Measurements from ENCODE around the gene TMEM215.

Gene TMEM215

GRCh38 chr9:32801530-32801929, 18.2 kb downstream of the TMEM215 start:
- no peak for DNase-seq
- H3K4me1 Mint-ChIP-seq, result no peaks in the 10 kb centered on the region
- H3K27ac Mint-ChIP-seq, result no peak overlapping the region
- no peak for ATAC-seq (replicated peaks)
- H3K4me3 Mint-ChIP-seq, result no peak overlapping the region
- peaks cover 4 to 10% of the 10 kb centered on the region in 2 donors for H3K27me3 Mint-ChIP-seq
- H3K9me3 Mint-ChIP-seq, result peaks cover 9 to 12% of the 10 kb centered on the region in 2 donors
- peaks cover 0 to 4% of the 10 kb centered on the region in 2 donors for H3K36me3 Mint-ChIP-seq

- no peaks in the 10 kb centered on the region for H3K36me3 Mint-ChIP-seq
- no peak for ATAC-seq (replicated peaks)
- no peak overlapping the region for H3K4me3 Mint-ChIP-seq
- H3K4me1 Mint-ChIP-seq, result no peaks in the 10 kb centered on the region
- no peak overlapping the region for H3K27ac Mint-ChIP-seq
- H3K27me3 Mint-ChIP-seq, result peaks cover 0 to 1% of the 10 kb centered on the region in 2 donors
- peaks cover 12 to 16% of the 10 kb centered on the region in 2 donors for H3K9me3 Mint-ChIP-seq
- DNase-seq, result no peak
These were observed 23.9 kb downstream of the TMEM215 start for GRCh38 chr9:32807217-32807616.

GRCh38 chr9:32811246-32811645, 27.9 kb downstream of the TMEM215 start:
- H3K36me3 Mint-ChIP-seq, result no peaks in the 10 kb centered on the region
- ATAC-seq (replicated peaks), result no peak
- peaks cover 12 to 14% of the 10 kb centered on the region in 2 donors for H3K9me3 Mint-ChIP-seq
- peaks cover 5 to 6% of the 10 kb centered on the region in 2 donors for H3K27me3 Mint-ChIP-seq
- H3K27ac Mint-ChIP-seq, result no peak overlapping the region
- DNase-seq, result no peak
- H3K4me3 Mint-ChIP-seq, result no peak overlapping the region
- H3K4me1 Mint-ChIP-seq, result no peaks in the 10 kb centered on the region

GRCh38 chr9:32820322-32820721, 37.0 kb downstream of the TMEM215 start:
- Mint-ChIP-seq H3K27me3 (peaks cover 13 to 27% of the 10 kb centered on the region in 2 donors), H3K27ac (no peak overlapping the region), H3K36me3 (no peaks in the 10 kb centered on the region), H3K4me3 (no peak overlapping the region), H3K9me3 (no peaks in the 10 kb centered on the region), H3K4me1 (no peaks in the 10 kb centered on the region)
- no peak for DNase-seq
- ATAC-seq (replicated peaks), result no peak

- no peaks in the 10 kb centered on the region for H3K9me3 Mint-ChIP-seq
- H3K27me3 Mint-ChIP-seq, result peaks cover 25 to 40% of the 10 kb centered on the region in 2 donors
- H3K27ac Mint-ChIP-seq, result no peak overlapping the region
These were observed 39.8 kb downstream of the TMEM215 start for GRCh38 chr9:32823101-32823500.

GRCh38 chr9:32823551-32823950, 40.2 kb downstream of the TMEM215 start:
- Mint-ChIP-seq H3K4me3 (no peak overlapping the region), H3K9me3 (no peaks in the 10 kb centered on the region), H3K4me1 (no peaks in the 10 kb centered on the region), H3K36me3 (no peaks in the 10 kb centered on the region), H3K27me3 (peaks cover 26 to 40% of the 10 kb centered on the region in 2 donors), H3K27ac (no peak overlapping the region)
- ATAC-seq (replicated peaks) (no peak), DNase-seq (no peak)

More at GRCh38 chr9:32823101-32823500, 39.8 kb downstream of the TMEM215 start:
- no peaks in the 10 kb centered on the region for H3K4me1 Mint-ChIP-seq
- no peak for DNase-seq
- H3K36me3 Mint-ChIP-seq, result no peaks in the 10 kb centered on the region
- no peak overlapping the region for H3K4me3 Mint-ChIP-seq
- no peak for ATAC-seq (replicated peaks)

- DNase-seq, result no peak
- Mint-ChIP-seq H3K4me1 (no peaks in the 10 kb centered on the region), H3K27ac (no peak overlapping the region), H3K36me3 (no peaks in the 10 kb centered on the region), H3K9me3 (no peaks in the 10 kb centered on the region), H3K4me3 (no peak overlapping the region), H3K27me3 (peaks cover 28 to 41% of the 10 kb centered on the region in 2 donors)
- ATAC-seq (replicated peaks), result no peak
These were observed 41.9 kb downstream of the TMEM215 start for GRCh38 chr9:32825203-32825602.

- H3K9me3 Mint-ChIP-seq, result no peaks in the 10 kb centered on the region
- peaks cover 27 to 39% of the 10 kb centered on the region in 2 donors for H3K27me3 Mint-ChIP-seq
- H3K4me3 Mint-ChIP-seq, result no peak overlapping the region
- H3K27ac Mint-ChIP-seq, result no peak overlapping the region
- ATAC-seq (replicated peaks), result no peak
- no peaks in the 10 kb centered on the region for H3K4me1 Mint-ChIP-seq
- DNase-seq, result no peak
- H3K36me3 Mint-ChIP-seq, result no peaks in the 10 kb centered on the region
These were observed 45.5 kb downstream of the TMEM215 start for GRCh38 chr9:32828861-32829260.

- Mint-ChIP-seq H3K36me3 (no peaks in the 10 kb centered on the region), H3K27ac (no peak overlapping the region), H3K9me3 (no peaks in the 10 kb centered on the region), H3K27me3 (peaks cover 13 to 25% of the 10 kb centered on the region in 2 donors), H3K4me1 (no peaks in the 10 kb centered on the region), H3K4me3 (no peak overlapping the region)
- ATAC-seq (replicated peaks) (no peak), DNase-seq (no peak)
These were observed 49.0 kb downstream of the TMEM215 start for GRCh38 chr9:32832346-32832745.

All from stimulated activated naive B cell treated with anti-CD40 and anti-IgM and Interleukin-4, amounts not matched to agents 10 μg/mL and 1 μg/mL and 100 μg/mL, for 72 hours (primary cell).